WERI-Rb-1 (cell line): Measurements from ENCODE around the gene MIER3.

Experiments used
- DNase-seq: peaks from one replicate; pipeline ENCODE4 v3.0.0-alpha.2; 2020
- H3K27ac ChIP-seq: fragments of 250-450 bp; sonication (Bioruptor Pico); 2 replicates; pipeline ENCODE4 v1.5.1; 2020; ENCODE audit warnings: mild to moderate bottlenecking, moderate library complexity
- H3K27me3 ChIP-seq: fragments of 250-450 bp; sonication (Bioruptor Pico); 2 replicates; pipeline ENCODE4 v1.5.1; 2021; ENCODE audit warnings: mild to moderate bottlenecking, low read depth, moderate library complexity; ENCODE audit not compliant: insufficient read depth, severe bottlenecking
- H3K36me3 ChIP-seq: fragments of 250-450 bp; sonication (Bioruptor Pico); 2 replicates; pipeline ENCODE4 v1.5.1; 2020; ENCODE audit warnings: mild to moderate bottlenecking, moderate library complexity
- H3K4me3 ChIP-seq: 2 replicates; pipeline ENCODE4 v1.5.1; 2011; ENCODE audit warnings: low read depth, mild to moderate bottlenecking, control low read depth, low read length
- H3K9me3 ChIP-seq: fragments of 250-450 bp; sonication (Bioruptor Pico); 2 replicates; pipeline ENCODE4 v1.5.1; 2021; ENCODE audit warnings: mild to moderate bottlenecking, moderate library complexity; ENCODE audit not compliant: severe bottlenecking
- CTCF ChIP-seq: IDR thresholded peaks from 2 replicates; pipeline ENCODE4 v1.5.1; 2011; ENCODE audit warnings: low read depth, mild to moderate bottlenecking, control low read depth, inconsistent platforms, low read length

MIER3 gene

GRCh38 chr5:56909294-56910209, 42.4 kb downstream of the MIER3 start, which contains the start of gene SETD9:
SETD9 (plus strand) TSS chr5:56909596; CDS start chr5:56909646, 50 bp downstream.
- Histone ChIP-seq H3K27me3 (no peaks in the 10 kb centered on the region), H3K36me3 (peaks cover 6% of the 10 kb centered on the region; the same call in 1 of the 2 replicates), H3K4me3 (peak within 1 kb of the TSS; percentile 95), H3K9me3 (no peaks in the 10 kb centered on the region), H3K27ac (peak within 1 kb of the TSS; percentile 98)
- peak; percentile 98 for DNase-seq
- no peak for TF ChIP-seq CTCF

- Histone ChIP-seq H3K27ac (peak overlapping the region; percentile 98), H3K9me3 (no peaks in the 10 kb centered on the region), H3K4me3 (peak overlapping the region; percentile 84), H3K36me3 (peaks cover 6% of the 10 kb centered on the region; the same call in 1 of the 2 replicates), H3K27me3 (no peaks in the 10 kb centered on the region)
- no peak for TF ChIP-seq CTCF
- no peak for DNase-seq
These were observed 43.0 kb downstream of the MIER3 start for GRCh38 chr5:56908942-56909293.

GRCh38 chr5:56900858-56901578, 50.9 kb downstream of the MIER3 start:
- no peaks in the 10 kb centered on the region for H3K36me3 ChIP-seq
- no peaks in the 10 kb centered on the region for H3K9me3 ChIP-seq
- H3K4me3 ChIP-seq = no peak overlapping the region
- no peaks in the 10 kb centered on the region for H3K27me3 ChIP-seq
- no peak overlapping the region for H3K27ac ChIP-seq
- peak; percentile 52; the same call in 1 of the 2 replicates for TF ChIP-seq CTCF
- DNase-seq = peak; percentile 17

- no peak for TF ChIP-seq CTCF
- no peaks in the 10 kb centered on the region for H3K27me3 ChIP-seq
- peaks cover 2% of the 10 kb centered on the region; the same call in 1 of the 2 replicates for H3K36me3 ChIP-seq
- H3K27ac ChIP-seq = no peak overlapping the region
- H3K9me3 ChIP-seq = no peaks in the 10 kb centered on the region
- DNase-seq = no peak
- H3K4me3 ChIP-seq = no peak overlapping the region
These were observed 51.5 kb downstream of the MIER3 start for GRCh38 chr5:56900395-56900794.

GRCh38 chr5:56898213-56898612, 53.7 kb downstream of the MIER3 start:
- no peaks in the 10 kb centered on the region for H3K27me3 ChIP-seq

More at GRCh38 chr5:56898213-56898612, 53.7 kb downstream of the MIER3 start:
- DNase-seq = no peak
- no peak for TF ChIP-seq CTCF
- no peaks in the 10 kb centered on the region for H3K9me3 ChIP-seq
- no peak overlapping the region for H3K4me3 ChIP-seq
- H3K27ac ChIP-seq = no peak overlapping the region
- H3K36me3 ChIP-seq = peaks cover 17% of the 10 kb centered on the region
